Body of pancreas (tissue), 4 donors: ENCODE data around the gene DAAM1. TPM values are rescaled to one million over a fixed set of nuclear protein-coding genes. Genes with fewer than 3 reads are reported as not detected.

Experiments
- ATAC-seq: fragments of 150-250 bp; one replicate; pipeline ENCODE4 v1.9.1; 2016
- DNase-seq, 4 donors: peaks; one replicate each; pipeline ENCODE4 v3.0.0-alpha.2; 2019
- H3K27ac ChIP-seq, 4 donors: fragments of 200-600 bp; sonication (generic); 1 replicate in 3 of 4; 2 replicates in 1 of 4; pipeline versions ENCODE4 v1.5.1 to v1.6.1; 2016 to 2019; ENCODE audit warnings: mild to moderate bottlenecking in 1 of 4, mixed read lengths in 1 of 4, moderate library complexity in 1 of 4
- H3K27me3 ChIP-seq, 2 donors: fragments of 200-600 bp; sonication (generic); one replicate each; pipeline ENCODE4 v1.6.0; 2016; ENCODE audit warnings: mild to moderate bottlenecking in 1 of 2
- H3K36me3 ChIP-seq, 2 donors: fragments of 200-600 bp; sonication (generic); replicated peaks in 1 of 2; 2 replicates each; pipeline ENCODE4 v1.5.1; 2016; ENCODE audit warnings: low read depth in 2 of 2; ENCODE audit not compliant: insufficient read depth in 1 of 2
- H3K4me1 ChIP-seq: fragments of 200-600 bp; sonication (generic); one replicate; pipeline ENCODE4 v1.6.0; 2016
- H3K4me3 ChIP-seq, 2 donors: fragments of 200-600 bp; sonication (generic); 1 replicate in 1 of 2; 2 replicates in 1 of 2; pipeline ENCODE4 v1.5.1; 2016 to 2019
- H3K9me3 ChIP-seq, 3 donors: fragments of 200-600 bp; sonication (generic); 1 replicate in 2 of 3; 2 replicates in 1 of 3; pipeline ENCODE4 v1.5.1; 2016
- POLR2A ChIP-seq, 3 donors: fragments of 450-650 bp; IDR thresholded peaks; one replicate each; pipeline ENCODE4 v1.6.1; 2016; ENCODE audit warnings: antibody characterized with exemption in 3 of 3, mild to moderate bottlenecking in 2 of 3
- WGBS, 2 donors: methylation state at CpG; one replicate each; pipeline ENCODE4 v1.1.5; 2017; 5-methylcytosine and 5-hydroxymethylcytosine counted together
- intact Hi-C: fragments of 100-400 bp; cut with DNase I; formaldehyde crosslinking; loops from one replicate; pipeline ENCODE4 v1.15.1; 2023
- total RNA-seq, 2 donors: library from RNA; depleted of rRNA; stranded (reverse); fragments of >200 nt; gene quantifications; one replicate each; pipeline ENCODE4 v1.1.0, GENCODE V29; 2016
- TF ChIP-seq, protein P1 (sequence below), 7 experiments: fragments of 450-650 bp in 4 of 7; fragments of 200-600 bp in 3 of 7; sonication (generic) in 3 of 7; IDR thresholded peaks; one replicate each; pipeline ENCODE4 v1.5.1; 2016 to 2019; ENCODE audit warnings: antibody characterized with exemption in 7 of 7

Gene DAAM1
- total RNA-seq, 2 donors from 2014 or later: 16.9 to 42.5 TPM

DNA sequence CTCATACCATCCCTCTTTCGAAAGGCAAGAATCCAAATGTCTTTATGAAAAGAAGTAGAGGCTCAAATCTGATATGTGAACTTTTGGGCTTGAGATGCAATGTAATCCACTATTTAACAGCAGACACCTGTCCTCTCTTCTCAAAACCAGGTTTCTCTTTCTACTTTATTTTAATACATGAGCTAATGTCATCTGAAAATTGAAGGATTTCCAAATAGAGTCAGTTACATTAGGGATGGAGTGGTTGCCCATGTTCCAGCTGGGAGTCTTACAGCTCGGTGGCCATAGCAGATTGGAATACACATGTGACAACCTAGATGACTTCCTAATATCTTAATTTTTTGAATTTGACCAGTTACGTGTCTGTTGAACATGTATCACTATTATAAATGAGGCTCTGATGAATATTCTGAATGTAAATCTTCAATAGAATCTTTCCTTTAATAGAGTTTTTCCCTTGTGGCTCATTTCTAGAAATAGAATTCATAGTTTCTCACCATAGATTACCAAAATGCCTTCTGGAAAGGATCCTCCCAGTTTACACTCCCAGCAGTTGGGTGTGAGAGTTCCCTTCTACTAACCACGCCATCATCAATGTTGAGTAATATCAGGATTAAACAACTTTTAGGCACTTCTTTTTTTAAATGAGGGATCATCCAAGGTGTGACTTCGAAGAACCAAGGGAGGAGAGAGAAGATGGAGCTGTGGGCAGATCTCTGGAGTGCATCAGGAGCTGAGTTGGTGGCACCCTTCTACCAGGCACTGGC lies 227.6 kb downstream of the DAAM1 start:
- Histone ChIP-seq H3K9me3 (no peaks in the 10 kb centered on the region), H3K4me1 (no peaks in the 10 kb centered on the region), H3K27ac (no peak overlapping the region), H3K27me3 (no peaks in the 10 kb centered on the region), H3K36me3 (no peaks in the 10 kb centered on the region), H3K4me3 (no peak overlapping the region)
- WGBS, 2 donors: 71 to 84% methylated on average over 5 of the region's 5 CpGs
- TF ChIP-seq, protein P1, sequence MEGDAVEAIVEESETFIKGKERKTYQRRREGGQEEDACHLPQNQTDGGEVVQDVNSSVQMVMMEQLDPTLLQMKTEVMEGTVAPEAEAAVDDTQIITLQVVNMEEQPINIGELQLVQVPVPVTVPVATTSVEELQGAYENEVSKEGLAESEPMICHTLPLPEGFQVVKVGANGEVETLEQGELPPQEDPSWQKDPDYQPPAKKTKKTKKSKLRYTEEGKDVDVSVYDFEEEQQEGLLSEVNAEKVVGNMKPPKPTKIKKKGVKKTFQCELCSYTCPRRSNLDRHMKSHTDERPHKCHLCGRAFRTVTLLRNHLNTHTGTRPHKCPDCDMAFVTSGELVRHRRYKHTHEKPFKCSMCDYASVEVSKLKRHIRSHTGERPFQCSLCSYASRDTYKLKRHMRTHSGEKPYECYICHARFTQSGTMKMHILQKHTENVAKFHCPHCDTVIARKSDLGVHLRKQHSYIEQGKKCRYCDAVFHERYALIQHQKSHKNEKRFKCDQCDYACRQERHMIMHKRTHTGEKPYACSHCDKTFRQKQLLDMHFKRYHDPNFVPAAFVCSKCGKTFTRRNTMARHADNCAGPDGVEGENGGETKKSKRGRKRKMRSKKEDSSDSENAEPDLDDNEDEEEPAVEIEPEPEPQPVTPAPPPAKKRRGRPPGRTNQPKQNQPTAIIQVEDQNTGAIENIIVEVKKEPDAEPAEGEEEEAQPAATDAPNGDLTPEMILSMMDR (IDR thresholded peaks at IDR 0.05): no peak
- no peak for TF ChIP-seq POLR2A (IDR thresholded peaks at IDR 0.05)
- intact Hi-C loops: no loop called here
- DNase-seq (no peak), ATAC-seq (no peak)

DNA sequence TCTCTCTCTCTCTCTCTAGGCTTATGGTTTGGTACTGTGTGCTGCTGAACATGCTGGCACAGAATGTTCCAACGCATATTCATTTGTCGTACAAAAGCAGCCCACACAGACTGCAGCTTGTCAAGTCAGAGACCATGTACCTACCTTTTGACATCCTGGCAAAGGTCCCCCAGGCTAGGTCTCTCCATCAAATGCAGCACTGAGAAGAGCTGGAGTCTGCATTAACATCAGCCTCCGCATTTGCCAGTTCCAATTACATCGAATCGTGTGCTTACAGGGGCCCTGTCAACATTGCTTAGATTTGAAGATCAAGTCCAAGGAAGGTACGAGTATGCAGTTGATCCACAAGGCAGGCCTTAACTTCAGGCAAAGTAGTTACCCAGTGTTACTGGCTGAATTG lies 228.8 kb downstream of the DAAM1 start:
- DNase-seq: no peak
- no peak for ATAC-seq
- intact Hi-C loops: no loop called here
- Histone ChIP-seq H3K27me3 (no peaks in the 10 kb centered on the region), H3K4me3 (no peak overlapping the region), H3K4me1 (no peaks in the 10 kb centered on the region), H3K36me3 (no peaks in the 10 kb centered on the region), H3K9me3 (no peaks in the 10 kb centered on the region), H3K27ac (no peak overlapping the region)
- 78 to 83% methylated on average over 4 to 6 of the region's 6 CpGs for WGBS, 2 donors
- no peak for TF ChIP-seq POLR2A (IDR thresholded peaks at IDR 0.05)
- TF ChIP-seq, protein P1 (IDR thresholded peaks at IDR 0.05): no peak

DNA sequence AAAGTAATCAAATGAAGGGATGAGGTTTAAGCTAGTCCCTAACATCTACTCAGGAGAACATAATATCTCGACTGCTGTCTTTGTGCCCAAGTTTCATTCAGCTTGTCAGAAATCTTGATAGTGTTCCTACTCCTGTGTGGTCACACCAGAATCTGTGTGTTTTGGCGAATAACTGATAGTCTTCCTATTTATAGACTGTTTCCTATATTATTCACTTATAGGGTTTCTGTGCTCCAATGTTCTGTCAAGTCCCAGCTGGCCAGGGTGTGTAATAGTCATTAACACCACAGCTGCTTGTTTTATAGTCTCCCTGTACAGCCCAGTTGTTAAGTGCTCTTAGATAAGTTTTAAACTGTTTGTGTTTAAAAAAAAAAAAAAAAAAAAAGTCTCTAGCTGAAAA lies 230.8 kb downstream of the DAAM1 start:
- Histone ChIP-seq H3K4me1 (no peaks in the 10 kb centered on the region), H3K36me3 (no peaks in the 10 kb centered on the region), H3K4me3 (no peak overlapping the region), H3K9me3 (no peaks in the 10 kb centered on the region), H3K27me3 (no peaks in the 10 kb centered on the region), H3K27ac (no peak overlapping the region)
- WGBS, 2 donors: 38 to 43% methylated on average over 2 of the region's 2 CpGs
- intact Hi-C loops: no loop called here
- no peak for TF ChIP-seq POLR2A (IDR thresholded peaks at IDR 0.05)
- TF ChIP-seq, protein P1 (IDR thresholded peaks at IDR 0.05): no peak
- DNase-seq (no peak), ATAC-seq (no peak)
